HCT116 (cell line): ENCODE results near the gene CARNS1. TPM values are rescaled to one million over a fixed set of nuclear protein-coding genes. Genes with fewer than 3 reads are reported as not detected.

Experiments used
- ATAC-seq: fragments of 200-7000 bp; cut with Tn5 transposase; 2 replicates; pipeline ENCODE4 v1.9.1; 2020; ENCODE audit warnings: mild to moderate bottlenecking, moderate library complexity
- BruUV-seq: library from RNA; stranded (reverse); fragments of 400-500 nt; replicated peaks from 2 replicates; lab custom pipeline; 2021; lab: Mats Ljungman, UMichigan
- CTCF ChIA-PET: fragments of 300-600 bp; sonication (Branson Sonifier 250); formaldehyde crosslinking; loops from one replicate; lab custom pipeline; 2021; ENCODE audit warnings: antibody characterized with exemption; lab: Charles Lee
- POLR2A ChIA-PET: fragments of 300-600, 350-600 bp; sonication (Branson Sonifier 250); formaldehyde crosslinking; loops from one replicate; lab custom pipeline; 2021; ENCODE audit warnings: antibody characterized with exemption; lab: Charles Lee
- RAD21 ChIA-PET, 2 experiments: fragments of 300-600 bp; sonication (Branson Sonifier 250); formaldehyde crosslinking; loops; one replicate each; lab custom pipeline; 2023; ENCODE audit warnings: low total read pairs in 2 of 2; ENCODE audit not compliant: uncharacterized antibody in 2 of 2, unreplicated experiment in 2 of 2, low non-redundant PET in 1 of 2; lab: Charles Lee
- DNase-seq: peaks from one replicate; pipeline ENCODE4 v3.0.0-alpha.2; 2010; ENCODE audit warnings: low read depth, low spot score
- H2AFZ ChIP-seq: fragments of 200-600 bp; shearing (Covaris generic), sonication (generic); 2 replicates; pipeline ENCODE4 v1.6.1; 2017; ENCODE audit warnings: low read depth, mixed run types, mixed read lengths, antibody characterized with exemption, low read length; ENCODE audit not compliant: poor library complexity, severe bottlenecking
- H3K27ac ChIP-seq: 2 replicates; pipeline ENCODE4 v1.5.1; 2012; ENCODE audit warnings: low read depth, low read length
- H3K27me3 ChIP-seq: fragments of 200-600 bp; sonication (generic); 2 replicates; pipeline ENCODE4 v1.6.1; 2016; ENCODE audit warnings: mixed run types, low read length, mixed read lengths; ENCODE audit not compliant: insufficient read depth
- H3K36me3 ChIP-seq, 2 experiments: fragments of 200-500 bp in 1 of 2; fragments of 200-600 bp in 1 of 2; sonication (Bioruptor generic) in 1 of 2; sonication (generic) in 1 of 2; 2 replicates each; pipeline versions ENCODE4 v1.5.1 to v1.6.1; 2014 to 2016; ENCODE audit warnings: low read length in 2 of 2, inconsistent platforms in 1 of 2, mixed read lengths in 1 of 2, mixed run types in 1 of 2; ENCODE audit not compliant: insufficient read depth in 2 of 2, control insufficient read depth in 1 of 2
- H3K4me1 ChIP-seq, 2 experiments: fragments of 200-600 bp in 1 of 2; sonication (generic) in 1 of 2; 2 replicates each; pipeline versions ENCODE4 v1.5.1 to v1.6.1; 2012 to 2017; ENCODE audit warnings: low read length in 2 of 2, inconsistent platforms in 1 of 2, mild to moderate bottlenecking in 1 of 2, mixed read lengths in 1 of 2, mixed run types in 1 of 2, moderate library complexity in 1 of 2; ENCODE audit not compliant: insufficient read depth in 2 of 2, control insufficient read depth in 1 of 2
- H3K4me2 ChIP-seq: fragments of 200-600 bp; sonication (generic); 2 replicates; pipeline ENCODE4 v1.6.1; 2017; ENCODE audit warnings: mixed run types, low read length, mixed read lengths
- H3K4me3 ChIP-seq, 2 experiments: fragments of 200-600 bp in 1 of 2; sonication (generic) in 1 of 2; replicated peaks in 1 of 2; 2 replicates each; pipeline ENCODE4 v1.5.1; 2011 to 2016; ENCODE audit warnings: low read length in 2 of 2, control low read depth in 1 of 2, low read depth in 1 of 2, mild to moderate bottlenecking in 1 of 2, mixed read lengths in 1 of 2, mixed run types in 1 of 2
- H3K79me2 ChIP-seq: fragments of 200-600 bp; sonication (generic); 2 replicates; pipeline ENCODE4 v1.6.1; 2017; ENCODE audit warnings: mild to moderate bottlenecking, mixed run types, low read length, moderate library complexity, mixed read lengths; ENCODE audit not compliant: insufficient read depth
- H3K9ac ChIP-seq: fragments of 200-600 bp; sonication (generic); 2 replicates; pipeline ENCODE4 v1.6.1; 2016; ENCODE audit warnings: low read length, mixed read lengths
- H3K9me2 ChIP-seq: fragments of 200-600 bp; sonication (generic), shearing (Covaris generic); 2 replicates; pipeline ENCODE4 v1.6.1; 2017; ENCODE audit warnings: mixed run types, mild to moderate bottlenecking, moderate library complexity; ENCODE audit not compliant: insufficient read depth
- H3K9me3 ChIP-seq, 2 experiments: fragments of 200-500 bp in 1 of 2; fragments of 200-600 bp in 1 of 2; sonication (Bioruptor generic) in 1 of 2; sonication (generic) in 1 of 2; 2 replicates each; pipeline ENCODE4 v1.6.1; 2014 to 2017; ENCODE audit warnings: low read length in 2 of 2, mixed read lengths in 2 of 2, inconsistent platforms in 1 of 2, low read depth in 1 of 2, mild to moderate bottlenecking in 1 of 2, mixed run types in 1 of 2, moderate library complexity in 1 of 2; ENCODE audit not compliant: control insufficient read depth in 1 of 2, insufficient read depth in 1 of 2
- H4K20me1 ChIP-seq: fragments of 200-600 bp; sonication (generic), shearing (Covaris generic); 2 replicates; pipeline ENCODE4 v1.6.1; 2017; ENCODE audit warnings: mixed run types, mild to moderate bottlenecking, moderate library complexity; ENCODE audit not compliant: insufficient read depth
- ATF3 ChIP-seq: IDR thresholded peaks from 2 replicates; pipeline ENCODE4 v1.6.1; 2012
- CTCF ChIP-seq, 3 experiments: fragments of 200-600 bp in 1 of 3; sonication (generic) in 1 of 3; IDR thresholded peaks in 2 of 3; conservative IDR thresholded peaks in 1 of 3; 2 replicates each; pipeline ENCODE4 v1.5.1; 2012 to 2017; ENCODE audit warnings: low read depth in 2 of 3, low read length in 2 of 3, antibody characterized with exemption in 1 of 3, borderline replicate concordance in 1 of 3, control low read depth in 1 of 3, mild to moderate bottlenecking in 1 of 3, mixed read lengths in 1 of 3, mixed run types in 1 of 3, moderate library complexity in 1 of 3; ENCODE audit not compliant: insufficient read depth in 1 of 3
- ELF1 ChIP-seq: IDR thresholded peaks from 2 replicates; pipeline ENCODE4 v1.6.1; 2012; ENCODE audit warnings: low read depth, borderline replicate concordance
- EZH2 ChIP-seq: fragments of 200-600 bp; sonication (generic); IDR thresholded peaks from 2 replicates; pipeline ENCODE4 v1.6.1; 2017; ENCODE audit warnings: antibody characterized with exemption, mixed run types
- FOSL1 ChIP-seq: IDR thresholded peaks from 2 replicates; pipeline ENCODE4 v1.6.1; 2012; ENCODE audit warnings: low read depth
- MAX ChIP-seq: IDR thresholded peaks from 2 replicates; pipeline ENCODE4 v1.6.1; 2012
- POLR2A ChIP-seq: IDR thresholded peaks from 2 replicates; pipeline ENCODE4 v1.7.0; 2011; ENCODE audit warnings: borderline replicate concordance; ENCODE audit not compliant: insufficient read depth, insufficient read length; ENCODE audit errors: extremely low read depth
- SP1 ChIP-seq: IDR thresholded peaks from 2 replicates; pipeline ENCODE4 v1.6.1; 2012; ENCODE audit warnings: low read depth
- YY1 ChIP-seq: IDR thresholded peaks from 2 replicates; pipeline ENCODE4 v1.6.1; 2011; ENCODE audit warnings: low read length, low read depth, moderate library complexity, mild to moderate bottlenecking; ENCODE audit not compliant: insufficient replicate concordance; ENCODE audit errors: extremely low read depth
- ZBTB33 ChIP-seq: IDR thresholded peaks from 2 replicates; pipeline ENCODE4 v1.6.1; 2011; ENCODE audit warnings: mild to moderate bottlenecking, low read length, moderate library complexity; ENCODE audit not compliant: insufficient replicate concordance; ENCODE audit errors: extremely low read depth
- intact Hi-C: fragments of 100-400 bp; cut with micrococcal nuclease; formaldehyde crosslinking; loops from 2 replicates; pipeline ENCODE4 v1.10.0; 2022
- total RNA-seq: library from RNA; stranded (reverse); gene quantifications from one replicate; pipeline ENCODE4 v1.2.1, GENCODE V29; 2021; ENCODE audit not compliant: unreplicated experiment

The CARNS1 gene
- total RNA-seq, 1 experiment from 2014 or later: 1.0 TPM

- no peaks in the 10 kb centered on the region for H3K27me3 ChIP-seq
- no peak overlapping the region for H3K4me2 ChIP-seq
- intact Hi-C loops: no loop called here
- ChIA-PET CTCF (no interaction called here), RAD21 (no interaction called here), POLR2A (no interaction called here)
- H3K9me3 ChIP-seq: no peaks in the 10 kb centered on the region
- no peak overlapping the region for H3K9ac ChIP-seq
- ATAC-seq (no peak), DNase-seq (no peak)
- no peaks in the 10 kb centered on the region for H3K9me2 ChIP-seq
- H3K27ac ChIP-seq: no peak overlapping the region
- no peaks in the 10 kb centered on the region for H4K20me1 ChIP-seq
- H3K79me2 ChIP-seq: no peaks in the 10 kb centered on the region
- H3K4me3 ChIP-seq: no peak overlapping the region
- BruUV-seq: no TSS peak
- TF ChIP-seq POLR2A (no peak), CTCF (IDR thresholded peaks at IDR 0.05 in 2 of 3, conservative IDR thresholded peaks at IDR 0.05 in 1 of 3; ENCODE audit: borderline replicate concordance in 1 of 3, insufficient read depth in 1 of 3, low read depth in 2 of 3, low read length in 2 of 3) (no peak), SP1 (no peak), YY1 (no peak), ATF3 (no peak), FOSL1 (no peak), ZBTB33 (no peak), EZH2 (no peak), MAX (no peak), ELF1 (no peak)
- H2AFZ ChIP-seq: no peak overlapping the region
- H3K36me3 ChIP-seq: no peaks in the 10 kb centered on the region
- peaks cover 0 to 6% of the 10 kb centered on the region in 2 experiments; a peak in 2 of 4 replicates for H3K4me1 ChIP-seq
Observed at GRCh38 chr11:67409261-67409666, 6.2 kb upstream of the CARNS1 start.
